HEK293T (cell line): ENCODE measurements around the gene GNA14.

Experiments used
- BHLHE40 ChIP-seq: fragments of 450-650 bp; IDR thresholded peaks from 2 replicates; pipeline ENCODE4 v1.6.1; 2016; ENCODE audit warnings: mild to moderate bottlenecking, moderate library complexity, borderline replicate concordance
- ELF4 ChIP-seq: fragments of 450-650 bp; IDR thresholded peaks from 2 replicates; pipeline ENCODE4 v1.6.1; 2017; ENCODE audit warnings: antibody characterized with exemption
- FOXA1 ChIP-seq: fragments of 450-650 bp; IDR thresholded peaks from 2 replicates; pipeline ENCODE4 v1.6.1; 2016; ENCODE audit warnings: mild to moderate bottlenecking
- FOXK2 ChIP-seq: fragments of 450-650 bp; IDR thresholded peaks from 2 replicates; pipeline ENCODE4 v1.6.1; 2016; ENCODE audit warnings: mild to moderate bottlenecking
- FOXM1 ChIP-seq: fragments of 450-650 bp; IDR thresholded peaks from 2 replicates; pipeline ENCODE4 v1.6.1; 2017; ENCODE audit warnings: mild to moderate bottlenecking, borderline replicate concordance
- HDGF ChIP-seq: fragments of 450-650 bp; IDR thresholded peaks from 2 replicates; pipeline ENCODE4 v1.6.1; 2017; ENCODE audit warnings: antibody characterized with exemption, borderline replicate concordance
- NFRKB ChIP-seq: fragments of 450-650 bp; IDR thresholded peaks from 2 replicates; pipeline ENCODE4 v1.6.1; 2016; ENCODE audit warnings: mild to moderate bottlenecking, moderate library complexity
- SP1 ChIP-seq: fragments of 450-650 bp; IDR thresholded peaks from 2 replicates; pipeline ENCODE4 v1.6.1; 2017
- SUZ12 ChIP-seq: fragments of 450-650 bp; IDR thresholded peaks from 2 replicates; pipeline ENCODE4 v1.6.1; 2016; ENCODE audit warnings: mild to moderate bottlenecking
- TARDBP ChIP-seq: fragments of 450-650 bp; IDR thresholded peaks from 2 replicates; pipeline ENCODE4 v1.6.1; 2016
- ZNF384 ChIP-seq: fragments of 450-650 bp; IDR thresholded peaks from 2 replicates; pipeline ENCODE4 v1.6.1; 2016

GRCh38 chr9:77532607-77533006 is 115.5 kb downstream of the GNA14 start:
- TF ChIP-seq FOXM1 (no peak), ELF4 (no peak), FOXK2 (no peak), BHLHE40 (no peak), FOXA1 (no peak), SP1 (no peak), ZNF384 (no peak), SUZ12 (no peak), NFRKB (no peak), TARDBP (no peak), HDGF (no peak)
